OCI-LY7 (cell line): ENCODE results near the gene FBXW10. TPM values are rescaled to one million over a fixed set of nuclear protein-coding genes. Genes with fewer than 3 reads are reported as not detected.
A peak's percentile ranks its signal among the peaks of the same experiment; 100 is the strongest.
"Not testable (repeated sequence)": the region's sequence is repeated elsewhere in the genome, so short reads cannot be mapped to it uniquely, and the experiment has no call there.

Experiments
- BruUV-seq: library from RNA; stranded (reverse); fragments of 400-500 nt; replicated peaks from 2 replicates; lab custom pipeline; 2021; lab: Mats Ljungman, UMichigan
- CTCF ChIA-PET: fragments of 300-600 bp; sonication (Branson Sonifier 250); formaldehyde crosslinking; loops from one replicate; lab custom pipeline; 2022; ENCODE audit warnings: antibody characterized with exemption; ENCODE audit not compliant: unreplicated experiment; lab: Charles Lee
- POLR2A ChIA-PET: fragments of 300-600 bp; sonication (Branson Sonifier 250); formaldehyde crosslinking; loops from one replicate; lab custom pipeline; 2022; ENCODE audit warnings: antibody characterized with exemption; lab: Charles Lee
- DNase-seq: peaks from one replicate; pipeline ENCODE4 v3.0.0-alpha.2; 2015; ENCODE audit warnings: low spot score
- H2AFZ ChIP-seq: fragments of 200-600 bp; sonication (generic), shearing (Covaris generic); 2 replicates; pipeline ENCODE4 v1.6.1; 2014; ENCODE audit warnings: mild to moderate bottlenecking, antibody characterized with exemption, low read length, moderate library complexity
- H3K27ac ChIP-seq: fragments of 200-600 bp; sonication (generic); 2 replicates; pipeline ENCODE4 v1.5.1; 2014; ENCODE audit warnings: mixed run types, low read depth, mild to moderate bottlenecking, moderate library complexity, low read length, inconsistent platforms; ENCODE audit not compliant: poor library complexity, severe bottlenecking
- H3K36me3 ChIP-seq: fragments of 200-600 bp; sonication (generic); 2 replicates; pipeline ENCODE4 v1.6.1; 2014; ENCODE audit warnings: mild to moderate bottlenecking, antibody characterized with exemption, low read length, moderate library complexity, mixed read lengths; ENCODE audit not compliant: insufficient read depth
- H3K4me1 ChIP-seq: fragments of 200-600 bp; sonication (generic); 2 replicates; pipeline ENCODE4 v1.5.1; 2014; ENCODE audit warnings: mild to moderate bottlenecking, low read length; ENCODE audit not compliant: insufficient read depth, poor library complexity, severe bottlenecking
- H3K4me2 ChIP-seq: fragments of 200-600 bp; sonication (generic); 2 replicates; pipeline ENCODE4 v1.6.1; 2014; ENCODE audit warnings: mild to moderate bottlenecking, low read length
- H3K4me3 ChIP-seq: fragments of 200-600 bp; sonication (generic); 2 replicates; pipeline ENCODE4 v1.5.1; 2014; ENCODE audit warnings: mild to moderate bottlenecking, low read depth, low read length; ENCODE audit not compliant: poor library complexity, severe bottlenecking
- H3K79me2 ChIP-seq: fragments of 200-600 bp; sonication (generic); 2 replicates; pipeline ENCODE4 v1.6.1; 2016; ENCODE audit warnings: low read depth, mild to moderate bottlenecking, low read length, moderate library complexity, mixed read lengths; ENCODE audit not compliant: insufficient read depth
- H3K9me2 ChIP-seq: fragments of 200-600 bp; sonication (generic); 2 replicates; pipeline ENCODE4 v1.6.1; 2016; ENCODE audit warnings: mild to moderate bottlenecking, low read length, mixed read lengths; ENCODE audit not compliant: insufficient read depth
- H3K9me3 ChIP-seq: fragments of 200-600 bp; sonication (generic); 2 replicates; pipeline ENCODE4 v1.6.1; 2014; ENCODE audit warnings: mild to moderate bottlenecking, mixed run types, low read length, mixed read lengths
- H4K20me1 ChIP-seq: fragments of 200-600 bp; sonication (generic); 2 replicates; pipeline ENCODE4 v1.6.1; 2014; ENCODE audit warnings: mild to moderate bottlenecking, antibody characterized with exemption, low read length, moderate library complexity, mixed read lengths; ENCODE audit not compliant: insufficient read depth
- intact Hi-C: fragments of 100-400 bp; cut with micrococcal nuclease; formaldehyde crosslinking; loops from one replicate; pipeline ENCODE4 v1.10.0; 2022; ENCODE audit not compliant: unreplicated experiment
- total RNA-seq, 2 experiments: library from RNA; depleted of rRNA in 1 of 2; stranded (reverse); fragments of >200 nt in 1 of 2; shearing (Covaris generic) in 1 of 2; gene quantifications; 2 replicates each; pipeline ENCODE4 v1.2.3, GENCODE V29; 2014 to 2022
- TF ChIP-seq, protein P1 (sequence below): fragments of 200-600 bp; sonication (generic); conservative IDR thresholded peaks from 2 replicates; pipeline ENCODE4 v1.5.1; 2014; ENCODE audit warnings: mild to moderate bottlenecking, antibody characterized with exemption, low read length, moderate library complexity, mixed read lengths

The FBXW10 gene
- total RNA-seq, 2 experiments from 2014 or later: not detected

DNA sequence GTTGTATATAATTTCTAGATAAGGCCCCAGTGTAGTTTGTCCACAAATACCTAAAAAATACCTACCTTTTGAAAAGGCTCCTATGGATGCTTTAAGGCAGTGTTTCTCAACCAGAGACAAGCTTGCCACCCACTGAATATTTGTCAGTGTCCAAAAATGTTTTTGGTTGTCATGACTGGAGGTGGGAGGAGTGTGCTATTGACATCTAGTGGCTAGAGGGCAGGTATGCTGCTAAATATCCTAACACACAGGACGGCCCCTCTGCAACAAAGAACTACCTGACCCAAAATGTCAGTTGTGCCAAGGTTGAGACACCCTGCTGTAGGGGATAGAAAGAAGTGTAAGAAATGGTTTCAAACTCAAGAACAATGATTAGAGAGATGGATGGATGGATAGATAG is 47.5 kb downstream of the FBXW10 start:
- intact Hi-C loops, H3K27ac ChIP-seq, DNase-seq, H3K79me2 ChIP-seq, H3K9me2 ChIP-seq, CTCF ChIA-PET, H4K20me1 ChIP-seq, H3K4me2 ChIP-seq, H2AFZ ChIP-seq, H3K36me3 ChIP-seq, H3K9me3 ChIP-seq, H3K4me3 ChIP-seq, POLR2A ChIA-PET, H3K4me1 ChIP-seq: not testable (repeated sequence)
- TF ChIP-seq, protein P1, sequence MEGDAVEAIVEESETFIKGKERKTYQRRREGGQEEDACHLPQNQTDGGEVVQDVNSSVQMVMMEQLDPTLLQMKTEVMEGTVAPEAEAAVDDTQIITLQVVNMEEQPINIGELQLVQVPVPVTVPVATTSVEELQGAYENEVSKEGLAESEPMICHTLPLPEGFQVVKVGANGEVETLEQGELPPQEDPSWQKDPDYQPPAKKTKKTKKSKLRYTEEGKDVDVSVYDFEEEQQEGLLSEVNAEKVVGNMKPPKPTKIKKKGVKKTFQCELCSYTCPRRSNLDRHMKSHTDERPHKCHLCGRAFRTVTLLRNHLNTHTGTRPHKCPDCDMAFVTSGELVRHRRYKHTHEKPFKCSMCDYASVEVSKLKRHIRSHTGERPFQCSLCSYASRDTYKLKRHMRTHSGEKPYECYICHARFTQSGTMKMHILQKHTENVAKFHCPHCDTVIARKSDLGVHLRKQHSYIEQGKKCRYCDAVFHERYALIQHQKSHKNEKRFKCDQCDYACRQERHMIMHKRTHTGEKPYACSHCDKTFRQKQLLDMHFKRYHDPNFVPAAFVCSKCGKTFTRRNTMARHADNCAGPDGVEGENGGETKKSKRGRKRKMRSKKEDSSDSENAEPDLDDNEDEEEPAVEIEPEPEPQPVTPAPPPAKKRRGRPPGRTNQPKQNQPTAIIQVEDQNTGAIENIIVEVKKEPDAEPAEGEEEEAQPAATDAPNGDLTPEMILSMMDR: 0 out of 2 replicates have a peak, but pooled peaks have one; percentile 34
- TSS peak; percentile 23 for BruUV-seq

DNA sequence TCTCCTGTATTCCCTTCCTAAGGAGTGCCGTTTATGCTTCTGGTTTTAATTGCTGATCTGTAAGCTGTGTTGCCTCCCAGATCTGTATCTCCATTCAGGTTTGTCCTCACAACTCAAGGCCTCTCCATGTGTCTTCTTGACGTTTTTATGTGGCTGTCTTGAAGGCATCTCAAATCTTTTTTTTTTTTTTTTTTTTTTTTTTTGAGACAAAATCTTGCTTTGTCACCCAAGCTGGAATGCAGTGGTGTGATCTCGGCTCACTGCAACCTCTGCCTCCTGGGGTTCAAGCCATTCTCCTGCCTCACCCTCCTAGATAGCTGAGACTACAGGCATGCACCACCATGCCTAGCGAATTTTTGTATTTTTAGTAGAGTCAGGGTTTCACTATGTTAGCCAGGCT is 51.0 kb downstream of the FBXW10 start:
- H3K9me2 ChIP-seq, H3K9me3 ChIP-seq, H4K20me1 ChIP-seq, H3K4me2 ChIP-seq, POLR2A ChIA-PET, H3K79me2 ChIP-seq, H3K4me1 ChIP-seq, H2AFZ ChIP-seq, DNase-seq, H3K27ac ChIP-seq, CTCF ChIA-PET, H3K4me3 ChIP-seq, intact Hi-C loops, BruUV-seq: not testable (repeated sequence)
- H3K36me3 ChIP-seq: peaks cover 18% of the 10 kb centered on the region

DNA sequence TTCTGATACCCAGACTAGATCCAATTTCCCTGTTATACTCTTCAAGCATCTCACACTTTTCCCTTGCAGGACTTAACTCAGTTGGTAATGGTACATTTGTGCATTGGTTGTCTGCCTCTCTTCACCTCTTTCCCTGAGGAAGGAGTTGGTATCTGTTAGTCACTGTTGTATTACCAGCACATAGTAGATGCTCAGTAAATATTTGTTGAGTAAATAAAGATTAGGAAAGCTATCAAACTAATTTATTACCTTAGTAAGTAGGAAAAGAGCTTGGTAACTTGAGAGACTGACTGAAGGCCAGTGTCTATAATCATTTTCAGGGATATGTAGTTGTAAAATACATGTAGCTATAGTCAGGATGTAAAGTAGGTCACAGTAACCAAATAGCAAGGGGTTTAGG is 53.0 kb downstream of the FBXW10 start:
- BruUV-seq, H3K9me2 ChIP-seq, H3K4me3 ChIP-seq, H3K9me3 ChIP-seq, H4K20me1 ChIP-seq, CTCF ChIA-PET, H3K4me2 ChIP-seq, H3K27ac ChIP-seq, H2AFZ ChIP-seq, POLR2A ChIA-PET, H3K4me1 ChIP-seq, H3K79me2 ChIP-seq, DNase-seq, intact Hi-C loops: not testable (repeated sequence)
- peaks cover 27% of the 10 kb centered on the region for H3K36me3 ChIP-seq

DNA sequence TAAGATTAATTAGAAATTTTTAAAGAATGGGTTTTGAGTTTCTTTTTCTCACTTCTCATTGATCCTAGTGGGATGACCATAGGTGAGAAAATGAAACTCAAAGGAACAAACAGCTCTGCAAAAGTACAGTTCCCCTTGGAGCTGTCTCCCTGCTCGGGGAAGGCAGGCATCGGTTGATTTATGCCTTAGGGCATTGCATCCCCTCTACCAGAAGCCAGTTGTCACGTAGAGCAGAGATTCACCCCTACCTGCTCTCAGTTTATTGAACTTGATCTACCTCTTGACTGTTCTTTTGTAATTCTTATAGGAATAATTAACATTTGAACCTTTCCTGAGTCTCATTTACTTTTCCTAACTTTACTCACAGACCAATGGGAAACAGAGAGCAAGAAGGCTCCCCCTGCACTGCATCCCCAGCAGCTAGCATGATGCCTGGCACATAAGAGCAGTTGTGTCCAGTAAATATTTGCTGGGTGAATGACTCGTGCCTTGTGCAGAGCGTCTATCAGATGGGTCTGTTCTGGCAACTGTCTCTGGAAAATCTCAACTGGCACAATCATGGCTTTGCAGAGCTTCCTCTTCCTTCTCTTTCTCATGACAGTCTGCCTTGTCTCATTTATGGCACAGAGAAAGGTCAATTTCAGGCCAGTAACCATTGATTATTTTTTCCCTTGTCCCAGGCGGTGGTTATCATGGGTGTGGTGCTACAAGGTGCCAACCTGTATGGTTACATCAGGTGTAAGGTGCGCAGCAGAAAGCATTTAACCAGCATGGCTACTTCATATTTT is 59.8 kb downstream of the FBXW10 start:
- H3K27ac ChIP-seq, H3K4me3 ChIP-seq, DNase-seq, H2AFZ ChIP-seq, CTCF ChIA-PET, intact Hi-C loops, H3K9me3 ChIP-seq, H3K79me2 ChIP-seq, H4K20me1 ChIP-seq, BruUV-seq, H3K9me2 ChIP-seq, H3K4me1 ChIP-seq, POLR2A ChIA-PET, H3K4me2 ChIP-seq: not testable (repeated sequence)
- peaks cover 30% of the 10 kb centered on the region for H3K36me3 ChIP-seq

DNA sequence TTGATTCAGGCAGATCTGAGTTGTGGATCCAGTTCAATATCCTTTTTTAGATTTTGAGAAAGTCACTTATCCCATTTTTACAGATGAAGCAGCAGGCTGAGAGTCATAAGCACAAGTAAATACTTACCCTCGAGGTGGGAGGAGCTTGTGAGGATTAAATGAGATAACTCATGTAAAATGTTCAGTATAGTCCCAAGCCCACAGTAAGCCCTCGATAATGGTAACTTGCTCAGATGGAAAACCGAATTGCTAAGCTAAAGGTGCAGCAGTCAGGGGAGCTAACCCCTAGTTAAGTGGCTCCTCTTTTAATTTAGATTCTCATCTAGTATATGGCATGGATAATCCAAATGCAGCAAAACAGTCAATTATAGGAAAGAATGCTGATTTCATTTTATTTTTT is 72.1 kb downstream of the FBXW10 start:
- H2AFZ ChIP-seq, CTCF ChIA-PET: not testable (repeated sequence)

More for the DNA sequence above, 72.1 kb downstream of the FBXW10 start:
- H3K9me3 ChIP-seq, H3K27ac ChIP-seq, H3K9me2 ChIP-seq, BruUV-seq, H3K79me2 ChIP-seq, POLR2A ChIA-PET, intact Hi-C loops, H3K4me3 ChIP-seq, H3K4me2 ChIP-seq, H4K20me1 ChIP-seq, H3K4me1 ChIP-seq, H3K36me3 ChIP-seq, DNase-seq: not testable (repeated sequence)
